ENCODE results near the gene ZNF121. TPM values are rescaled to one million over a fixed set of nuclear protein-coding genes. Genes with fewer than 3 reads are reported as not detected.
"Not testable (repeated sequence)": the region's sequence is repeated elsewhere in the genome, so short reads cannot be mapped to it uniquely, and the experiment has no call there.

Gene ZNF121
- total and polyA plus RNA-seq, 4 donors: 13.7 to 54.9 (median 32.0) TPM

- Histone ChIP-seq H3K4me1 (ENCODE audit: control insufficient read depth, insufficient read depth, low read length) (peaks cover 16% of the 10 kb centered on the region), H3K36me3 (ENCODE audit: control insufficient read depth, insufficient read depth, low read length) (peaks cover 17% of the 10 kb centered on the region)
- H3K9me3 ChIP-seq (ENCODE audit: control insufficient read depth, insufficient read depth, low read length); H3K27me3 ChIP-seq (ENCODE audit: control insufficient read depth, insufficient read depth, low read length); H3K4me3 ChIP-seq (ENCODE audit: low read depth, low read length); DNase-seq (ENCODE audit: low read depth in 4 of 6, low spot score in 6 of 6); H3K27ac ChIP-seq (ENCODE audit: low read depth, low read length): not testable (repeated sequence)
- WGBS (ENCODE audit: insufficient coverage): 90% methylated on average over 1 of the region's 1 CpG
These were observed 44.4 kb downstream of the ZNF121 start for GRCh38 chr19:9539921-9540320.

- not testable (repeated sequence) for H3K27me3 ChIP-seq (ENCODE audit: control insufficient read depth, insufficient read depth, low read length); H3K9me3 ChIP-seq (ENCODE audit: control insufficient read depth, insufficient read depth, low read length); DNase-seq (ENCODE audit: low read depth in 4 of 6, low spot score in 6 of 6); H3K27ac ChIP-seq (ENCODE audit: low read depth, low read length)
- Histone ChIP-seq H3K4me3 (ENCODE audit: low read depth, low read length) (peak overlapping the region; percentile 87), H3K4me1 (ENCODE audit: control insufficient read depth, insufficient read depth, low read length) (peaks cover 16% of the 10 kb centered on the region), H3K36me3 (ENCODE audit: control insufficient read depth, insufficient read depth, low read length) (peaks cover 24% of the 10 kb centered on the region)
- 87% methylated on average over 6 of the region's 6 CpGs for WGBS (ENCODE audit: insufficient coverage)
These were observed 45.1 kb downstream of the ZNF121 start for GRCh38 chr19:9539201-9539600.

GRCh38 chr19:9538183-9539058 lies 45.9 kb downstream of the ZNF121 start, which contains the start of gene ZNF426:
Gene ZNF426, minus strand, starts transcription at chr19:9538645. Its CDS starts 2,413 bp downstream, at chr19:9536232.
- under 1% methylated on average over 45 of the region's 49 CpGs for WGBS (ENCODE audit: insufficient coverage)
- no peaks in the 10 kb centered on the region for H3K9me3 ChIP-seq (ENCODE audit: control insufficient read depth, insufficient read depth, low read length)

GRCh38 chr19:9535934-9536333 lies 48.4 kb downstream of the ZNF121 start:
- no CpG with 5 or more reads among the region's 4 CpGs for WGBS (ENCODE audit: insufficient coverage)
- peaks cover 53% of the 10 kb centered on the region for H3K36me3 ChIP-seq (ENCODE audit: control insufficient read depth, insufficient read depth, low read length)

More at GRCh38 chr19:9538183-9539058, 45.9 kb downstream of the ZNF121 start, which contains the start of gene ZNF426:
- H3K4me3 ChIP-seq (ENCODE audit: low read depth, low read length): peak within 1 kb of the TSS; percentile 87
- DNase-seq (ENCODE audit: low read depth in 4 of 6, low spot score in 6 of 6): peak; percentile 86 to 97 (median 89)
- H3K4me1 ChIP-seq (ENCODE audit: control insufficient read depth, insufficient read depth, low read length): peaks cover 16% of the 10 kb centered on the region
- H3K36me3 ChIP-seq (ENCODE audit: control insufficient read depth, insufficient read depth, low read length): peaks cover 30% of the 10 kb centered on the region
- H3K27ac ChIP-seq (ENCODE audit: low read depth, low read length): peak within 1 kb of the TSS; percentile 97
- no peaks in the 10 kb centered on the region for H3K27me3 ChIP-seq (ENCODE audit: control insufficient read depth, insufficient read depth, low read length)

GRCh38 chr19:9531933-9532332 lies 52.4 kb downstream of the ZNF121 start:
- no peak overlapping the region for H3K4me3 ChIP-seq (ENCODE audit: low read depth, low read length)
- no CpG with 5 or more reads among the region's 4 CpGs for WGBS (ENCODE audit: insufficient coverage)
- peaks cover 18% of the 10 kb centered on the region for H3K9me3 ChIP-seq (ENCODE audit: control insufficient read depth, insufficient read depth, low read length)
- no peaks in the 10 kb centered on the region for H3K27me3 ChIP-seq (ENCODE audit: control insufficient read depth, insufficient read depth, low read length)
- peaks cover 74% of the 10 kb centered on the region for H3K36me3 ChIP-seq (ENCODE audit: control insufficient read depth, insufficient read depth, low read length)
- no peak overlapping the region for H3K27ac ChIP-seq (ENCODE audit: low read depth, low read length)
- no peak for DNase-seq (ENCODE audit: low read depth in 4 of 6, low spot score in 6 of 6)
- H3K4me1 ChIP-seq (ENCODE audit: control insufficient read depth, insufficient read depth, low read length): peaks cover 5% of the 10 kb centered on the region

More at GRCh38 chr19:9535934-9536333, 48.4 kb downstream of the ZNF121 start:
- Histone ChIP-seq H3K9me3 (ENCODE audit: control insufficient read depth, insufficient read depth, low read length) (no peaks in the 10 kb centered on the region), H3K27me3 (ENCODE audit: control insufficient read depth, insufficient read depth, low read length) (no peaks in the 10 kb centered on the region), H3K4me1 (ENCODE audit: control insufficient read depth, insufficient read depth, low read length) (peaks cover 16% of the 10 kb centered on the region), H3K27ac (ENCODE audit: low read depth, low read length) (no peak overlapping the region), H3K4me3 (ENCODE audit: low read depth, low read length) (no peak overlapping the region)
- no peak for DNase-seq (ENCODE audit: low read depth in 4 of 6, low spot score in 6 of 6)

GRCh38 chr19:9528757-9529336 lies 55.5 kb downstream of the ZNF121 start:
- DNase-seq (ENCODE audit: low read depth in 4 of 6, low spot score in 6 of 6): peak in 1 of 6 donors; percentile 1
- no CpG with 5 or more reads among the region's 5 CpGs for WGBS (ENCODE audit: insufficient coverage)
- Histone ChIP-seq H3K4me1 (ENCODE audit: control insufficient read depth, insufficient read depth, low read length) (no peaks in the 10 kb centered on the region), H3K27me3 (ENCODE audit: control insufficient read depth, insufficient read depth, low read length) (no peaks in the 10 kb centered on the region), H3K4me3 (ENCODE audit: low read depth, low read length) (no peak overlapping the region), H3K9me3 (ENCODE audit: control insufficient read depth, insufficient read depth, low read length) (peaks cover 32% of the 10 kb centered on the region), H3K36me3 (ENCODE audit: control insufficient read depth, insufficient read depth, low read length) (peaks cover 56% of the 10 kb centered on the region), H3K27ac (ENCODE audit: low read depth, low read length) (no peak overlapping the region)

GRCh38 chr19:9523885-9524474 lies 60.3 kb downstream of the ZNF121 start:
- H3K27me3 ChIP-seq (ENCODE audit: control insufficient read depth, insufficient read depth, low read length): no peaks in the 10 kb centered on the region
- peaks cover 17% of the 10 kb centered on the region for H3K36me3 ChIP-seq (ENCODE audit: control insufficient read depth, insufficient read depth, low read length)
- H3K4me3 ChIP-seq (ENCODE audit: low read depth, low read length): no peak overlapping the region
- H3K9me3 ChIP-seq (ENCODE audit: control insufficient read depth, insufficient read depth, low read length): peaks cover 37% of the 10 kb centered on the region
- no peak overlapping the region for H3K27ac ChIP-seq (ENCODE audit: low read depth, low read length)
- no peaks in the 10 kb centered on the region for H3K4me1 ChIP-seq (ENCODE audit: control insufficient read depth, insufficient read depth, low read length)
- no peak for DNase-seq (ENCODE audit: low read depth in 4 of 6, low spot score in 6 of 6)
- no CpG with 5 or more reads among the region's 1 CpG for WGBS (ENCODE audit: insufficient coverage)

Other genes starting within 250 kb of the ZNF121 start
- 10 to 100 TPM in 1 of 2 donors, 1 to 10 TPM in 1; 9.9 to 11.5 TPM for gene ZNF177, start 221.5 kb downstream of the ZNF121 start, total RNA-seq
- 10 to 100 TPM; 14.7 to 16.9 TPM for gene ZNF177, start 221.5 kb downstream of the ZNF121 start, polyA plus RNA-seq (ENCODE audit: insufficient read length in 2 of 2)
- gene ZNF266, start 148.9 kb downstream of the ZNF121 start, total RNA-seq: 10 to 100 TPM; 18.5 to 23.7 TPM
- gene ZNF266, start 148.9 kb downstream of the ZNF121 start, polyA plus RNA-seq (ENCODE audit: insufficient read length in 2 of 2): 10 to 100 TPM; 26.6 to 45.5 TPM
- gene ZNF560, start 85.9 kb downstream of the ZNF121 start, total RNA-seq: under 1 TPM; 0.66 to 0.79 TPM
- 1 to 10 TPM in 1 of 2 donors, under 1 TPM in 1; 0.96 to 1.2 TPM for gene ZNF560, start 85.9 kb downstream of the ZNF121 start, polyA plus RNA-seq (ENCODE audit: insufficient read length in 2 of 2)
- gene ZNF426, start 45.9 kb downstream of the ZNF121 start, total RNA-seq: 10 to 100 TPM; 27.2 to 28.7 TPM
- gene ZNF426, start 45.9 kb downstream of the ZNF121 start, polyA plus RNA-seq (ENCODE audit: insufficient read length in 2 of 2): 10 to 100 TPM; 13.1 to 14.9 TPM
- gene ZNF561, start 36.7 kb upstream of the ZNF121 start, total RNA-seq: 10 to 100 TPM; 37.4 to 46.3 TPM
- gene ZNF561, start 36.7 kb upstream of the ZNF121 start, polyA plus RNA-seq (ENCODE audit: insufficient read length in 2 of 2): 10 to 100 TPM; 25.3 to 33.3 TPM
- 10 to 100 TPM; 57.6 to 65.1 TPM for gene ZNF562, start 90.6 kb upstream of the ZNF121 start, total RNA-seq
- 10 to 100 TPM; 22.6 to 22.7 TPM for gene ZNF562, start 90.6 kb upstream of the ZNF121 start, polyA plus RNA-seq (ENCODE audit: insufficient read length in 2 of 2)
- 10 to 100 TPM; 30.6 to 36.6 TPM for gene ZNF846, start 184.2 kb upstream of the ZNF121 start, total RNA-seq
- gene ZNF846, start 184.2 kb upstream of the ZNF121 start, polyA plus RNA-seq (ENCODE audit: insufficient read length in 2 of 2): 10 to 100 TPM; 16.5 to 23.4 TPM
- gene FBXL12, start 234.6 kb upstream of the ZNF121 start, total RNA-seq: 10 to 100 TPM in 1 of 2 donors, 1 to 10 TPM in 1; 7.6 to 16.3 TPM
- gene FBXL12, start 234.6 kb upstream of the ZNF121 start, polyA plus RNA-seq (ENCODE audit: insufficient read length in 2 of 2): 10 to 100 TPM; 18.5 to 30.9 TPM
- gene UBL5, start 243.4 kb upstream of the ZNF121 start, total RNA-seq: 100 to 1,000 TPM; 142 to 503 TPM
- gene UBL5, start 243.4 kb upstream of the ZNF121 start, polyA plus RNA-seq (ENCODE audit: insufficient read length in 2 of 2): 100 to 1,000 TPM; 304 to 319 TPM